SK-N-SH (cell line): ENCODE measurements around the gene C12orf43. TPM values are rescaled to one million over a fixed set of nuclear protein-coding genes. Genes with fewer than 3 reads are reported as not detected.

Experiments used
- CTCF ChIA-PET: fragments of 300-600, 350-600 bp; formaldehyde crosslinking; extraction: SDS; loops from one replicate; lab custom pipeline; 2021; lab: Yijun Ruan, JAX
- POLR2A ChIA-PET: fragments of 350-600 bp; sonication (Branson Sonifier 250); formaldehyde crosslinking; extraction: SDS; loops from one replicate; lab custom pipeline; 2020; ENCODE audit warnings: antibody characterized with exemption, inconsistent platforms; lab: Yijun Ruan, JAX
- DNase-seq: peaks from one replicate; pipeline ENCODE4 v3.0.0; 2012
- H2AFZ ChIP-seq: fragments of 200-600 bp; sonication (generic); 2 replicates; pipeline ENCODE4 v1.8.1; 2016; ENCODE audit warnings: antibody characterized with exemption, mild to moderate bottlenecking, low read depth
- H3F3A ChIP-seq: fragments of 200-600 bp; sonication (generic); replicated peaks from 2 replicates; pipeline ENCODE3; 2016; ENCODE audit warnings: antibody characterized with exemption, mild to moderate bottlenecking; ENCODE audit not compliant: insufficient read depth
- H3K27ac ChIP-seq, 2 experiments: fragments of 200-500 bp in 1 of 2; fragments of 200-600 bp in 1 of 2; sonication (Bioruptor generic) in 1 of 2; sonication (generic), shearing (Covaris generic) in 1 of 2; 2 replicates each; pipeline versions ENCODE4 v1.5.1 to v1.6.1; 2014 to 2016; ENCODE audit warnings: low read depth in 2 of 2, inconsistent platforms in 1 of 2, low read length in 1 of 2, mild to moderate bottlenecking in 1 of 2, mixed read lengths in 1 of 2
- H3K27me3 ChIP-seq: fragments of 200-600 bp; sonication (generic), shearing (Covaris generic); 2 replicates; pipeline ENCODE4 v1.6.1; 2016; ENCODE audit warnings: mixed run types; ENCODE audit not compliant: insufficient read depth
- H3K36me3 ChIP-seq, 2 experiments: fragments of 200-500 bp in 1 of 2; fragments of 200-600 bp in 1 of 2; sonication (Bioruptor generic) in 1 of 2; sonication (generic) in 1 of 2; replicated peaks in 1 of 2; 2 replicates each; pipeline versions ENCODE3 to v1.5.1; 2014 to 2016; ENCODE audit warnings: low read length in 1 of 2, mild to moderate bottlenecking in 1 of 2; ENCODE audit not compliant: insufficient read depth in 2 of 2, control insufficient read depth in 1 of 2
- H3K4me1 ChIP-seq, 2 experiments: fragments of 200-500 bp in 1 of 2; fragments of 200-600 bp in 1 of 2; sonication (Bioruptor generic) in 1 of 2; sonication (generic), shearing (Covaris generic) in 1 of 2; 2 replicates each; pipeline versions ENCODE4 v1.5.1 to v1.6.1; 2014 to 2016; ENCODE audit warnings: low read depth in 1 of 2, low read length in 1 of 2, mixed run types in 1 of 2; ENCODE audit not compliant: insufficient read depth in 2 of 2, control insufficient read depth in 1 of 2
- H3K4me2 ChIP-seq: fragments of 200-600 bp; sonication (generic), shearing (Covaris generic); 2 replicates; pipeline ENCODE4 v1.6.1; 2017; ENCODE audit warnings: mixed run types
- H3K4me3 ChIP-seq, 2 experiments: fragments of 200-500 bp in 1 of 2; fragments of 200-600 bp in 1 of 2; sonication (Bioruptor generic) in 1 of 2; sonication (generic), shearing (Covaris generic) in 1 of 2; 2 replicates each; pipeline versions ENCODE4 v1.5.1 to v1.8.1; 2014 to 2016; ENCODE audit warnings: low read depth in 2 of 2, inconsistent platforms in 1 of 2, low read length in 1 of 2, mild to moderate bottlenecking in 1 of 2, mixed read lengths in 1 of 2, moderate library complexity in 1 of 2
- H3K79me2 ChIP-seq: fragments of 200-600 bp; sonication (generic); 2 replicates; pipeline ENCODE4 v1.8.1; 2017; ENCODE audit warnings: mild to moderate bottlenecking; ENCODE audit not compliant: insufficient read depth
- H3K9ac ChIP-seq: fragments of 200-600 bp; sonication (generic); 2 replicates; pipeline ENCODE4 v1.6.1; 2017; ENCODE audit warnings: mixed run types
- H3K9me2 ChIP-seq: fragments of 200-600 bp; sonication (generic); 2 replicates; pipeline ENCODE4 v1.6.1; 2017; ENCODE audit warnings: mixed run types
- H3K9me3 ChIP-seq: fragments of 200-600 bp; sonication (generic); 2 replicates; pipeline ENCODE4 v1.6.1; 2017; ENCODE audit warnings: mixed run types, mild to moderate bottlenecking, moderate library complexity
- H4K20me1 ChIP-seq: fragments of 200-600 bp; sonication (generic); 2 replicates; pipeline ENCODE4 v1.6.1; 2017; ENCODE audit warnings: mild to moderate bottlenecking, mixed run types; ENCODE audit not compliant: insufficient read depth
- CTCF ChIP-seq: fragments of 200-600 bp; sonication (generic); IDR thresholded peaks from 2 replicates; pipeline ENCODE4 v1.6.1; 2017; ENCODE audit warnings: antibody characterized with exemption, mild to moderate bottlenecking, moderate library complexity
- ELF1 ChIP-seq: IDR thresholded peaks from 2 replicates; pipeline ENCODE4 v1.4.0; 2012
- EP300 ChIP-seq, 2 experiments: IDR thresholded peaks; 2 replicates each; pipeline versions ENCODE4 v1.4.0 to v1.6.1; 2012; ENCODE audit warnings: borderline replicate concordance in 1 of 2, low read depth in 1 of 2, low read length in 1 of 2
- GABPA ChIP-seq: IDR thresholded peaks from 2 replicates; pipeline ENCODE4 v1.4.0; 2012; ENCODE audit warnings: low read depth, mild to moderate bottlenecking
- JUND ChIP-seq: IDR thresholded peaks from 2 replicates; pipeline ENCODE4 v1.4.0; 2012
- MXI1 ChIP-seq: IDR thresholded peaks from 2 replicates; pipeline ENCODE4 v1.6.1; 2012; ENCODE audit warnings: mild to moderate bottlenecking, low read depth, low read length, improper control_type of control experiment
- NRF1 ChIP-seq: IDR thresholded peaks from 2 replicates; pipeline ENCODE4 v1.6.1; 2012; ENCODE audit warnings: low read depth, mild to moderate bottlenecking, low read length
- POLR2AphosphoS5 ChIP-seq: IDR thresholded peaks from 2 replicates; pipeline ENCODE4 v1.6.1; 2012; ENCODE audit warnings: low read depth, low read length
- RAD21 ChIP-seq: IDR thresholded peaks from 2 replicates; pipeline ENCODE4 v1.6.1; 2012; ENCODE audit warnings: mild to moderate bottlenecking, low read length
- RFX5 ChIP-seq: IDR thresholded peaks from 2 replicates; pipeline ENCODE4 v1.6.1; 2012; ENCODE audit warnings: mild to moderate bottlenecking, improper control_type of control experiment, low read length
- RXRA ChIP-seq: IDR thresholded peaks from 2 replicates; pipeline ENCODE4 v1.4.0; 2012; ENCODE audit warnings: low read depth, mild to moderate bottlenecking, borderline replicate concordance
- SIN3A ChIP-seq: IDR thresholded peaks from 2 replicates; pipeline ENCODE4 v1.6.1; 2012; ENCODE audit warnings: low read depth, mild to moderate bottlenecking, low read length, moderate library complexity, borderline replicate concordance
- TAF1 ChIP-seq: IDR thresholded peaks from 2 replicates; pipeline ENCODE4 v1.6.1; 2012; ENCODE audit warnings: low read depth, mild to moderate bottlenecking, low read length, moderate library complexity, borderline replicate concordance
- TCF12 ChIP-seq: IDR thresholded peaks from 2 replicates; pipeline ENCODE4 v1.4.0; 2012
- TEAD4 ChIP-seq: IDR thresholded peaks from 2 replicates; pipeline ENCODE4 v1.4.0; 2012; ENCODE audit warnings: mild to moderate bottlenecking, borderline replicate concordance; ENCODE audit not compliant: insufficient read depth
- YY1 ChIP-seq: IDR thresholded peaks from 2 replicates; pipeline ENCODE4 v1.4.0; 2012; ENCODE audit warnings: low read depth, mild to moderate bottlenecking
- WGBS: methylation state at CpG from one replicate; pipeline ENCODE4 v1.1.6; 2017; ENCODE audit warnings: low lambda C conversion rate; 5-methylcytosine and 5-hydroxymethylcytosine counted together
- polyA plus RNA-seq, 3 experiments: library from polyadenylated mRNA; depleted of rRNA; stranded (reverse); fragments of >200 nt; gene quantifications; 2 replicates each; pipeline ENCODE4 v1.2.3, GENCODE V29; 2012
- TF ChIP-seq, protein P1 (sequence below): IDR thresholded peaks from 2 replicates; pipeline ENCODE4 v1.6.1; 2012; ENCODE audit warnings: mild to moderate bottlenecking, low read depth, low read length, moderate library complexity

C12orf43 gene
- polyA plus RNA-seq, 1 of the 3 experiments (the other 2 are of a cell fraction), result 13.9 TPM

GRCh38 chr12:120960657-120961056 is 55.6 kb downstream of the C12orf43 start:
- no peak for DNase-seq
- Histone ChIP-seq H3K27ac (no peak overlapping the region), H3K4me1 (no peaks in the 10 kb centered on the region), H2AFZ (no peak overlapping the region), H3K9me2 (no peaks in the 10 kb centered on the region), H3K9me3 (no peaks in the 10 kb centered on the region), H3K27me3 (no peaks in the 10 kb centered on the region; the same call in 1 of the 2 replicates), H3K36me3 (no peaks in the 10 kb centered on the region), H3F3A (no peaks in the 10 kb centered on the region), H3K79me2 (no peaks in the 10 kb centered on the region), H3K9ac (no peak overlapping the region), H4K20me1 (no peaks in the 10 kb centered on the region), H3K4me2 (no peak overlapping the region), H3K4me3 (no peak overlapping the region)
- CTCF ChIA-PET, result interaction anchor here (5.8 kb wide), 1 partner anchor 12 kb away, joined by 26 read pairs; no protein-coding TSS in a partner anchor
- 77% methylated on average over 7 of the region's 7 CpGs for WGBS
- POLR2A ChIA-PET, result no interaction called here
- TF ChIP-seq TCF12 (no peak), YY1 (no peak), RFX5 (no peak), NRF1 (no peak), JUND (no peak), POLR2AphosphoS5 (no peak), SIN3A (no peak), GABPA (no peak), TAF1 (no peak), TEAD4 (no peak), RXRA (no peak), ELF1 (no peak), CTCF (no peak), EP300 (IDR thresholded peaks at IDR 0.05; ENCODE audit: borderline replicate concordance in 1 of 2, low read depth in 1 of 2, low read length in 1 of 2) (no peak), RAD21 (no peak), MXI1 (no peak)
- TF ChIP-seq, protein P1, sequence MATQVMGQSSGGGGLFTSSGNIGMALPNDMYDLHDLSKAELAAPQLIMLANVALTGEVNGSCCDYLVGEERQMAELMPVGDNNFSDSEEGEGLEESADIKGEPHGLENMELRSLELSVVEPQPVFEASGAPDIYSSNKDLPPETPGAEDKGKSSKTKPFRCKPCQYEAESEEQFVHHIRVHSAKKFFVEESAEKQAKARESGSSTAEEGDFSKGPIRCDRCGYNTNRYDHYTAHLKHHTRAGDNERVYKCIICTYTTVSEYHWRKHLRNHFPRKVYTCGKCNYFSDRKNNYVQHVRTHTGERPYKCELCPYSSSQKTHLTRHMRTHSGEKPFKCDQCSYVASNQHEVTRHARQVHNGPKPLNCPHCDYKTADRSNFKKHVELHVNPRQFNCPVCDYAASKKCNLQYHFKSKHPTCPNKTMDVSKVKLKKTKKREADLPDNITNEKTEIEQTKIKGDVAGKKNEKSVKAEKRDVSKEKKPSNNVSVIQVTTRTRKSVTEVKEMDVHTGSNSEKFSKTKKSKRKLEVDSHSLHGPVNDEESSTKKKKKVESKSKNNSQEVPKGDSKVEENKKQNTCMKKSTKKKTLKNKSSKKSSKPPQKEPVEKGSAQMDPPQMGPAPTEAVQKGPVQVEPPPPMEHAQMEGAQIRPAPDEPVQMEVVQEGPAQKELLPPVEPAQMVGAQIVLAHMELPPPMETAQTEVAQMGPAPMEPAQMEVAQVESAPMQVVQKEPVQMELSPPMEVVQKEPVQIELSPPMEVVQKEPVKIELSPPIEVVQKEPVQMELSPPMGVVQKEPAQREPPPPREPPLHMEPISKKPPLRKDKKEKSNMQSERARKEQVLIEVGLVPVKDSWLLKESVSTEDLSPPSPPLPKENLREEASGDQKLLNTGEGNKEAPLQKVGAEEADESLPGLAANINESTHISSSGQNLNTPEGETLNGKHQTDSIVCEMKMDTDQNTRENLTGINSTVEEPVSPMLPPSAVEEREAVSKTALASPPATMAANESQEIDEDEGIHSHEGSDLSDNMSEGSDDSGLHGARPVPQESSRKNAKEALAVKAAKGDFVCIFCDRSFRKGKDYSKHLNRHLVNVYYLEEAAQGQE, result no peak
- TF ChIP-seq, all 33 proteins: peak for 0
